Measurements from ENCODE around the gene TIMM44.
"Not testable (repeated sequence)": the region's sequence is repeated elsewhere in the genome, so short reads cannot be mapped to it uniquely, and the experiment has no call there.

The TIMM44 gene

GRCh38 chr19:7942981-7943443 lies 454 bp downstream of the TIMM44 start:
- no peak for DNase-seq

- no peak for DNase-seq
Observed at GRCh38 chr19:7941895-7942596, 1.4 kb downstream of the TIMM44 start.

- DNase-seq, result no peak
Observed at GRCh38 chr19:7940841-7941240, 2.6 kb downstream of the TIMM44 start.

- no peak for DNase-seq
Observed at GRCh38 chr19:7934766-7935165, 8.7 kb downstream of the TIMM44 start.

GRCh38 chr19:7933828-7934725 lies 9.4 kb downstream of the TIMM44 start:
- no peak for DNase-seq

GRCh38 chr19:7933411-7933810 lies 10.1 kb downstream of the TIMM44 start:
- DNase-seq, result no peak

GRCh38 chr19:7932930-7933300 lies 10.6 kb downstream of the TIMM44 start:
- DNase-seq, result no peak

- no peak for DNase-seq
Observed at GRCh38 chr19:7932276-7932929, 11.1 kb downstream of the TIMM44 start.

GRCh38 chr19:7931221-7932061 lies 12.0 kb downstream of the TIMM44 start:
- no peak for DNase-seq

- DNase-seq, result no peak
Observed at GRCh38 chr19:7930765-7931164, 12.7 kb downstream of the TIMM44 start.

GRCh38 chr19:7930030-7930429 lies 13.4 kb downstream of the TIMM44 start:
- not testable (repeated sequence) for DNase-seq

- no peak for DNase-seq
Observed at GRCh38 chr19:7928741-7929701, 14.4 kb downstream of the TIMM44 start.

- DNase-seq, result no peak
Observed at GRCh38 chr19:7928334-7928706, 15.1 kb downstream of the TIMM44 start.

- DNase-seq, result no peak
Observed at GRCh38 chr19:7927605-7928333, 15.7 kb downstream of the TIMM44 start.

- no peak for DNase-seq
Observed at GRCh38 chr19:7926727-7927604, 16.5 kb downstream of the TIMM44 start.

- no peak for DNase-seq
Observed at GRCh38 chr19:7926021-7926726, 17.3 kb downstream of the TIMM44 start, which contains the start of gene CTXN1. TSS of gene CTXN1 (minus strand) at chr19:7926135. CDS start at chr19:7925538, 597 bp downstream.

- DNase-seq, result no peak
Observed at GRCh38 chr19:7925171-7925851, 18.2 kb downstream of the TIMM44 start.

GRCh38 chr19:7924651-7925170 lies 18.8 kb downstream of the TIMM44 start:
- no peak for DNase-seq
